OCI-LY7 (cell line): ENCODE data around the gene CREB5. TPM values are rescaled to one million over a fixed set of nuclear protein-coding genes. Genes with fewer than 3 reads are reported as not detected.

Source experiments
- BruUV-seq: library from RNA; stranded (reverse); fragments of 400-500 nt; replicated peaks from 2 replicates; lab custom pipeline; 2021; lab: Mats Ljungman, UMichigan
- CTCF ChIA-PET: fragments of 300-600 bp; sonication (Branson Sonifier 250); formaldehyde crosslinking; loops from one replicate; lab custom pipeline; 2022; ENCODE audit warnings: antibody characterized with exemption; ENCODE audit not compliant: unreplicated experiment; lab: Charles Lee
- POLR2A ChIA-PET: fragments of 300-600 bp; sonication (Branson Sonifier 250); formaldehyde crosslinking; loops from one replicate; lab custom pipeline; 2022; ENCODE audit warnings: antibody characterized with exemption; lab: Charles Lee
- DNase-seq: peaks from one replicate; pipeline ENCODE4 v3.0.0-alpha.2; 2015; ENCODE audit warnings: low spot score
- H2AFZ ChIP-seq: fragments of 200-600 bp; sonication (generic), shearing (Covaris generic); 2 replicates; pipeline ENCODE4 v1.6.1; 2014; ENCODE audit warnings: mild to moderate bottlenecking, antibody characterized with exemption, low read length, moderate library complexity
- H3K27ac ChIP-seq: fragments of 200-600 bp; sonication (generic); 2 replicates; pipeline ENCODE4 v1.5.1; 2014; ENCODE audit warnings: mixed run types, low read depth, mild to moderate bottlenecking, moderate library complexity, low read length, inconsistent platforms; ENCODE audit not compliant: poor library complexity, severe bottlenecking
- H3K36me3 ChIP-seq: fragments of 200-600 bp; sonication (generic); 2 replicates; pipeline ENCODE4 v1.6.1; 2014; ENCODE audit warnings: mild to moderate bottlenecking, antibody characterized with exemption, low read length, moderate library complexity, mixed read lengths; ENCODE audit not compliant: insufficient read depth
- H3K4me1 ChIP-seq: fragments of 200-600 bp; sonication (generic); 2 replicates; pipeline ENCODE4 v1.5.1; 2014; ENCODE audit warnings: mild to moderate bottlenecking, low read length; ENCODE audit not compliant: insufficient read depth, poor library complexity, severe bottlenecking
- H3K4me2 ChIP-seq: fragments of 200-600 bp; sonication (generic); 2 replicates; pipeline ENCODE4 v1.6.1; 2014; ENCODE audit warnings: mild to moderate bottlenecking, low read length
- H3K4me3 ChIP-seq: fragments of 200-600 bp; sonication (generic); 2 replicates; pipeline ENCODE4 v1.5.1; 2014; ENCODE audit warnings: mild to moderate bottlenecking, low read depth, low read length; ENCODE audit not compliant: poor library complexity, severe bottlenecking
- H3K79me2 ChIP-seq: fragments of 200-600 bp; sonication (generic); 2 replicates; pipeline ENCODE4 v1.6.1; 2016; ENCODE audit warnings: low read depth, mild to moderate bottlenecking, low read length, moderate library complexity, mixed read lengths; ENCODE audit not compliant: insufficient read depth
- H3K9me2 ChIP-seq: fragments of 200-600 bp; sonication (generic); 2 replicates; pipeline ENCODE4 v1.6.1; 2016; ENCODE audit warnings: mild to moderate bottlenecking, low read length, mixed read lengths; ENCODE audit not compliant: insufficient read depth
- H3K9me3 ChIP-seq: fragments of 200-600 bp; sonication (generic); 2 replicates; pipeline ENCODE4 v1.6.1; 2014; ENCODE audit warnings: mild to moderate bottlenecking, mixed run types, low read length, mixed read lengths
- H4K20me1 ChIP-seq: fragments of 200-600 bp; sonication (generic); 2 replicates; pipeline ENCODE4 v1.6.1; 2014; ENCODE audit warnings: mild to moderate bottlenecking, antibody characterized with exemption, low read length, moderate library complexity, mixed read lengths; ENCODE audit not compliant: insufficient read depth
- EZH2phosphoT487 ChIP-seq: fragments of 200-600 bp; sonication (generic); IDR thresholded peaks from 2 replicates; pipeline ENCODE4 v1.6.1; 2018; ENCODE audit warnings: low read depth, borderline replicate concordance, mild to moderate bottlenecking, mixed run types, antibody characterized with exemption, low read length, moderate library complexity, mixed read lengths
- intact Hi-C: fragments of 100-400 bp; cut with micrococcal nuclease; formaldehyde crosslinking; loops from one replicate; pipeline ENCODE4 v1.10.0; 2022; ENCODE audit not compliant: unreplicated experiment
- total RNA-seq, 2 experiments: library from RNA; depleted of rRNA in 1 of 2; stranded (reverse); fragments of >200 nt in 1 of 2; shearing (Covaris generic) in 1 of 2; gene quantifications; 2 replicates each; pipeline ENCODE4 v1.2.3, GENCODE V29; 2014 to 2022
- TF ChIP-seq, protein P1 (sequence below): fragments of 200-600 bp; sonication (generic); conservative IDR thresholded peaks from 2 replicates; pipeline ENCODE4 v1.5.1; 2014; ENCODE audit warnings: mild to moderate bottlenecking, antibody characterized with exemption, low read length, moderate library complexity, mixed read lengths

The CREB5 gene
- total RNA-seq, 2 experiments from 2014 or later, result 2.0 to 13.3 TPM

DNA sequence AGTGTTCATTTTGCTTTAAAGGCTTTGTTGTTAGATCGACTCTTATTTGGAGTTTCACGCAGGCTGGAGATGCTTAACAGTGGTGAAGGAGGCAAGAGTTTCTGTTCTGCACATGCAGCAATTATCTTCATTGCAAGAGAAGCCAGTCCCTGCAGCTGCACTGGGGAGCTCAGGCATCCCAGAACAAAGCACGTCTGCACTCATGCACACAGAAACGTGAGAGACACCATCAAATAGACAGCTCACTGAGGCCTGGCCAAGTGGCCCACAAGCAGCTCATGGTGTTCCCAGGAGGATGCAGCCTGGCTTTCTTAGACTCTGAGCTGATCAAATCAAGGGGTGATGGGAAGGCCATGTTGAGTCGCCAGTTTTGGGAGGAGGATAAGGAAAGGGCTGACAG, 246.1 kb downstream of the CREB5 start:
- no peaks in the 10 kb centered on the region for H3K36me3 ChIP-seq
- no peak overlapping the region for H3K27ac ChIP-seq
- POLR2A ChIA-PET, result interaction anchor here (1.1 kb wide), 1 partner anchor 42 kb away, joined by 3 read pairs; no protein-coding TSS in a partner anchor
- no peaks in the 10 kb centered on the region for H3K4me1 ChIP-seq
- no peak overlapping the region for H3K4me3 ChIP-seq
- H2AFZ ChIP-seq, result no peak overlapping the region
- no peak overlapping the region for H3K4me2 ChIP-seq
- peaks cover 7% of the 10 kb centered on the region; the same call in 1 of the 2 replicates for H3K9me3 ChIP-seq
- CTCF ChIA-PET, result no interaction called here
- H3K79me2 ChIP-seq, result no peaks in the 10 kb centered on the region
- intact Hi-C loops, result no loop called here
- no peaks in the 10 kb centered on the region; the same call in 1 of the 2 replicates for H4K20me1 ChIP-seq
- BruUV-seq, result no TSS peak
- no peak for TF ChIP-seq EZH2phosphoT487
- TF ChIP-seq, protein P1, sequence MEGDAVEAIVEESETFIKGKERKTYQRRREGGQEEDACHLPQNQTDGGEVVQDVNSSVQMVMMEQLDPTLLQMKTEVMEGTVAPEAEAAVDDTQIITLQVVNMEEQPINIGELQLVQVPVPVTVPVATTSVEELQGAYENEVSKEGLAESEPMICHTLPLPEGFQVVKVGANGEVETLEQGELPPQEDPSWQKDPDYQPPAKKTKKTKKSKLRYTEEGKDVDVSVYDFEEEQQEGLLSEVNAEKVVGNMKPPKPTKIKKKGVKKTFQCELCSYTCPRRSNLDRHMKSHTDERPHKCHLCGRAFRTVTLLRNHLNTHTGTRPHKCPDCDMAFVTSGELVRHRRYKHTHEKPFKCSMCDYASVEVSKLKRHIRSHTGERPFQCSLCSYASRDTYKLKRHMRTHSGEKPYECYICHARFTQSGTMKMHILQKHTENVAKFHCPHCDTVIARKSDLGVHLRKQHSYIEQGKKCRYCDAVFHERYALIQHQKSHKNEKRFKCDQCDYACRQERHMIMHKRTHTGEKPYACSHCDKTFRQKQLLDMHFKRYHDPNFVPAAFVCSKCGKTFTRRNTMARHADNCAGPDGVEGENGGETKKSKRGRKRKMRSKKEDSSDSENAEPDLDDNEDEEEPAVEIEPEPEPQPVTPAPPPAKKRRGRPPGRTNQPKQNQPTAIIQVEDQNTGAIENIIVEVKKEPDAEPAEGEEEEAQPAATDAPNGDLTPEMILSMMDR, result no peak
- no peaks in the 10 kb centered on the region for H3K9me2 ChIP-seq
- DNase-seq, result no peak

DNA sequence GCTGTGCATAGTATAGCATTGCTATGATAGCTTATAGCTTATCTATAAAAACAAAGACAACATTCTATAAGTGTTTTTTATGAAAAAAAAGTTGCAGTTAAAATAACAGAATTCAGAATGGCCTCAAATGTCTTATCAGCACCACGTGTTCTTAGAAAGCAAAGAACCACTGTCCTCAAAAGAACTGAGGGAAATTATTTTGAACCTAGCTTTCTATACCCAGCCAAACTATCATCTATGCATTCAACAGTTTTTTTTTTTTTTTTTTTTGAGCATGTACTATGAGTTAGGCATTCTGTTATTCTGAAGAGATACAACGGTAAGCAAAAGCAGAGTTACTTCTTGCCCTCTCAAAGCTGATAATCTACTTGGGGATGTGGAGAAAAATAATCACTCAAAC, 247.8 kb downstream of the CREB5 start:
- no peaks in the 10 kb centered on the region for H3K9me2 ChIP-seq
- H3K79me2 ChIP-seq, result no peaks in the 10 kb centered on the region
- H3K36me3 ChIP-seq, result no peaks in the 10 kb centered on the region
- ChIA-PET POLR2A (interaction anchor here (0.6 to 1.2 kb wide), 6 partner anchors 11 to 1243 kb away, joined by 3 to 11 read pairs (median 4); no protein-coding TSS in a partner anchor), CTCF (no interaction called here)
- H3K27ac ChIP-seq, result no peak overlapping the region
- no peak overlapping the region for H2AFZ ChIP-seq
- peaks cover 7% of the 10 kb centered on the region; the same call in 1 of the 2 replicates for H3K9me3 ChIP-seq
- no peak overlapping the region for H3K4me2 ChIP-seq
- H3K4me3 ChIP-seq, result no peak overlapping the region
- no peaks in the 10 kb centered on the region; the same call in 1 of the 2 replicates for H4K20me1 ChIP-seq
- BruUV-seq, result no TSS peak
- intact Hi-C loops, result no loop called here
- no peaks in the 10 kb centered on the region for H3K4me1 ChIP-seq
- no peak for DNase-seq
- no peak for TF ChIP-seq EZH2phosphoT487
- TF ChIP-seq, protein P1, result no peak

GRCh38 chr7:28661826-28662595, 249.7 kb downstream of the CREB5 start:
- Histone ChIP-seq H3K9me3 (peaks cover 7% of the 10 kb centered on the region; the same call in 1 of the 2 replicates), H3K9me2 (no peaks in the 10 kb centered on the region), H2AFZ (no peak overlapping the region), H3K4me3 (no peak overlapping the region), H3K36me3 (no peaks in the 10 kb centered on the region), H4K20me1 (no peaks in the 10 kb centered on the region; the same call in 1 of the 2 replicates), H3K27ac (no peak overlapping the region), H3K79me2 (no peaks in the 10 kb centered on the region), H3K4me2 (no peak overlapping the region), H3K4me1 (no peaks in the 10 kb centered on the region)
- BruUV-seq, result no TSS peak
- ChIA-PET CTCF (no interaction called here), POLR2A (interaction anchor here (0.6 to 1.4 kb wide), 2 partner anchors 10 to 537 kb away, joined by 4 to 5 read pairs; no protein-coding TSS in a partner anchor)
- TF ChIP-seq EZH2phosphoT487, result no peak
- TF ChIP-seq, protein P1, result no peak
- intact Hi-C loops, result no loop called here
- DNase-seq, result no peak
